GM19438 (cell line): ENCODE data around the gene GRHL3.

ENCODE experiments used
- ATAC-seq: cut with Tn5 transposase; IDR thresholded peaks from one replicate; pipeline ENCODE4 v1.9.1; 2021; ENCODE audit warnings: low read depth; ENCODE audit not compliant: unreplicated experiment

Gene GRHL3

GRCh38 chr1:24340770-24341169, 21.6 kb downstream of the GRHL3 start:
- ATAC-seq = no peak

- ATAC-seq = no peak
Observed at GRCh38 chr1:24341260-24341659, 22.1 kb downstream of the GRHL3 start.

GRCh38 chr1:24343412-24344089, 24.4 kb downstream of the GRHL3 start:
- ATAC-seq = no peak

GRCh38 chr1:24344090-24344742, 25.1 kb downstream of the GRHL3 start:
- ATAC-seq = no peak

GRCh38 chr1:24345334-24345733, 26.2 kb downstream of the GRHL3 start:
- no peak for ATAC-seq

- ATAC-seq = no peak
Observed at GRCh38 chr1:24347159-24347934, 28.2 kb downstream of the GRHL3 start.

GRCh38 chr1:24348196-24348595, 29.0 kb downstream of the GRHL3 start:
- ATAC-seq = no peak

GRCh38 chr1:24349891-24350290, 30.7 kb downstream of the GRHL3 start:
- no peak for ATAC-seq

- no peak for ATAC-seq
Observed at GRCh38 chr1:24351247-24351646, 32.1 kb downstream of the GRHL3 start.

GRCh38 chr1:24351918-24352627, 32.9 kb downstream of the GRHL3 start:
- ATAC-seq = no peak

- ATAC-seq = no peak
Observed at GRCh38 chr1:24353292-24353891, 34.2 kb downstream of the GRHL3 start.

- no peak for ATAC-seq
Observed at GRCh38 chr1:24355466-24355865, 36.3 kb downstream of the GRHL3 start.

GRCh38 chr1:24357038-24357437, 37.9 kb downstream of the GRHL3 start:
- ATAC-seq = no peak

- ATAC-seq = no peak
Observed at GRCh38 chr1:24360681-24361080, 41.5 kb downstream of the GRHL3 start.

GRCh38 chr1:24361811-24362210, 42.7 kb downstream of the GRHL3 start:
- no peak for ATAC-seq

GRCh38 chr1:24362396-24362795, 43.2 kb downstream of the GRHL3 start:
- ATAC-seq = no peak

GRCh38 chr1:24362982-24363614, 43.9 kb downstream of the GRHL3 start:
- ATAC-seq = no peak

GRCh38 chr1:24363994-24364393, 44.8 kb downstream of the GRHL3 start:
- no peak for ATAC-seq

GRCh38 chr1:24364605-24364974, 45.4 kb downstream of the GRHL3 start:
- ATAC-seq = no peak

- ATAC-seq = no peak
Observed at GRCh38 chr1:24364975-24365678, 46.0 kb downstream of the GRHL3 start.
